HG03097 (cell line): Measurements from ENCODE around the gene PTPRK.

Source experiments
- ATAC-seq: cut with Tn5 transposase; IDR thresholded peaks from one replicate; pipeline ENCODE4 v1.9.1; 2021; ENCODE audit not compliant: unreplicated experiment, low FRiP score

Gene PTPRK

GRCh38 chr6:128225612-128226011, 294.8 kb downstream of the PTPRK start:
- no peak for ATAC-seq

GRCh38 chr6:128216917-128217316, 303.5 kb downstream of the PTPRK start:
- no peak for ATAC-seq

- no peak for ATAC-seq
These were observed 310.6 kb downstream of the PTPRK start for GRCh38 chr6:128209771-128210170.

GRCh38 chr6:128208851-128209580, 311.4 kb downstream of the PTPRK start:
- no peak for ATAC-seq

GRCh38 chr6:128208078-128208477, 312.3 kb downstream of the PTPRK start:
- no peak for ATAC-seq

- ATAC-seq: no peak
These were observed 313.6 kb downstream of the PTPRK start for GRCh38 chr6:128206610-128207426.

- no peak for ATAC-seq
These were observed 315.8 kb downstream of the PTPRK start for GRCh38 chr6:128204616-128205015.

GRCh38 chr6:128202169-128202765, 318.1 kb downstream of the PTPRK start:
- no peak for ATAC-seq

- ATAC-seq: no peak
These were observed 319.6 kb downstream of the PTPRK start for GRCh38 chr6:128200789-128201188.

- no peak for ATAC-seq
These were observed 320.9 kb downstream of the PTPRK start for GRCh38 chr6:128199461-128199860.

GRCh38 chr6:128192972-128193371, 327.4 kb downstream of the PTPRK start:
- ATAC-seq: no peak

- no peak for ATAC-seq
These were observed 331.7 kb downstream of the PTPRK start for GRCh38 chr6:128188678-128189077.

- no peak for ATAC-seq
These were observed 333.7 kb downstream of the PTPRK start for GRCh38 chr6:128186729-128187128.

- ATAC-seq: no peak
These were observed 340.4 kb downstream of the PTPRK start for GRCh38 chr6:128179876-128180438.

- no peak for ATAC-seq
These were observed 345.7 kb downstream of the PTPRK start for GRCh38 chr6:128174724-128175123.

GRCh38 chr6:128172752-128173682, 347.4 kb downstream of the PTPRK start:
- ATAC-seq: no peak

- ATAC-seq: no peak
These were observed 348.3 kb downstream of the PTPRK start for GRCh38 chr6:128172081-128172480.

GRCh38 chr6:128171182-128171581, 349.2 kb downstream of the PTPRK start:
- ATAC-seq: no peak

GRCh38 chr6:128168244-128168643, 352.2 kb downstream of the PTPRK start:
- ATAC-seq: no peak

- no peak for ATAC-seq
These were observed 352.8 kb downstream of the PTPRK start for GRCh38 chr6:128167552-128167951.
